Right renal pelvis (tissue), 4 donors: ENCODE results near the gene MYO19. TPM values are rescaled to one million over a fixed set of nuclear protein-coding genes. Genes with fewer than 3 reads are reported as not detected.

Experiments used
- DNase-seq, 4 donors: peaks; one replicate each; pipeline ENCODE4 v3.0.0-alpha.2; 2013; ENCODE audit warnings: low read depth in 4 of 4, low spot score in 3 of 4, missing footprints in 1 of 4
- polyA plus RNA-seq, 4 donors: library from polyadenylated mRNA; unstranded; fragments of 120-200 nt; gene quantifications; one replicate each; pipeline ENCODE4 v1.2.1, GENCODE V29; 2013; ENCODE audit not compliant: insufficient read length in 4 of 4

The MYO19 gene
- 10 to 100 TPM; 37.1 to 44.2 (median 41.1) TPM for polyA plus RNA-seq

DNA sequence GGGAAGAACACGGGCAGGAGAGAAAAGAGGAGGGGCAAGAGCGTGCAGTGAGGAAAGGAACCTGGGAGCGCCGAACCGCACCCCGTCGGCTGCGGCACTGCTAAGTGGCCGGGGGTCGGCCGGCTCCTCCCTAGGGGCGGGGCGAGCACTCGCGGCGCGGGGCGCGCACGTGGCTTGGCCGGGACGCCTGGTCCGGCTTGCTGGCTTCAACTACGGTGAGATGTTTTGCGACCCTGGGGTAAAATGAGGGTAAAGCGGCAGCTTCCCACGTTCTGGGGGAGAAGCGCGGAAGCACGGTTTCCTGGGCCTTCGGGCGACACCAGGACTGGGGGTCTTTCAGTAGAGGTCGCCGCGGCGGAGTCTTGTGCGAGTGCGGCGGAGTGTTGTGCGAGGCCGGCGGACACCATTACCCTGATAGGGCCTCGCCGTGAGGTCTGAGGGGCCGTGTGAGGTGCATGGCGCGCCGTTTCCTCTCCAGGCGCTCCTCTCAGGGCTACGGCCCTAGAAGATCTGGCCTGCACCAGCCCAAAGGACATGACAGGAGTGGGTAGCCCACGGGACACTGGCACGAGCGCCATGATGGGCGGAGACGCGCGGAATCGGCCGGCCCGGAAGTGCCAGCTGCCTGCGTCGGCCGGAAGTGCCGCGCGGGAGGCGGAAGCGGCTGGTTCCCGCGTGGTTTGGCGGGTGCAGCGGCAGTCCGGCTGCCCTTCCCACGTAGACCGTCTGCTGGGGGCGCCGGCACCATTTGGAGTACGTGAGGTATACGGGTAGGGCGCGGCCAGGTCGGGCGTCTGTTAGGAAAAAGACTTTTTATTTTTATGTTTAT lies at the start of gene MYO19, which contains the start of gene PIGW:
Gene MYO19 (minus strand): TSS at position 29 of the 829 bp plus-strand sequence. CDS start 2,330 bp downstream, outside the sequence.
Gene PIGW (plus strand): TSS at position 148 of the 829 bp plus-strand sequence. CDS start 2,115 bp downstream, outside the sequence.
- DNase-seq, result peak; percentile 65 to 83 (median 70)

DNA sequence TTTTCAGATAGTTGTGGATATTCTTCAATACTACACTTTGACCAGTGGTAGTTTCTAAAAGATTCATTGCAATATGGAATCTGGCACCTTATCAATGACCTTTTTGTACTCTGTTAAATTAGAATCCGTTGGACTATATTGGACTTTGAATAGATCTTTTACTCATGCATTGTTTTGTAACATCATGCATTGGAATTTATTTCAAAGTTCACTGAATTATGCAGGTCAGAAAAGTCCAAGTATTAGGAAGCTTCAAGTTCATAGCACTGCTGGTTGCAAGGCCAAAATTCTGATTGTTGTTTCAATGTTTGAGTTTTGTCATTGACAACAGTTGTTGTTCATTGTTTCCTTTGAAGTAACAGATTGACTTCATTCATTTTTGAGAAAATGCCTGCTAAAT lies 49.1 kb upstream of the MYO19 start:
- no peak for DNase-seq

GRCh38 chr17:36578671-36579070 lies 44.0 kb upstream of the MYO19 start:
- DNase-seq, result no peak

DNA sequence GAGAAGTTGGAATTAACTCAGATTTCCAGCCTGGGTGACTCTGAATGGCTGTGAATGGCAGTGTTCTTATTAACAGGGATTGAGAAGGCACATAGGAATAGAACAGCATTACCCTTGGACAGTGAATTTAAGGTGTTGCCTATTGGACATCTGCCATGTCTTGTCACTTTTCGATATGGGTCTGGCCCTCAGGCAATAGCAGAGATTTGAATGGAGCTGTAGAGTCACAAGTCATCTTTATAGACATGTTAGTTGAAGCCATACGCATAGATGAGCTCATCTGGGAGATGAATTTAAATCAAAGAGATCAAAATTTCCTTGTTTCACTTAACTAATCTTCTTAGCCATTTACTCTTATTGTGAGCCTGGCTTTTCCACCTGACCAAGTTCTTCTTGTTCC lies 42.1 kb upstream of the MYO19 start:
- DNase-seq, result no peak

- no peak for DNase-seq
Measured at GRCh38 chr17:36575028-36575427, 40.4 kb upstream of the MYO19 start.

DNA sequence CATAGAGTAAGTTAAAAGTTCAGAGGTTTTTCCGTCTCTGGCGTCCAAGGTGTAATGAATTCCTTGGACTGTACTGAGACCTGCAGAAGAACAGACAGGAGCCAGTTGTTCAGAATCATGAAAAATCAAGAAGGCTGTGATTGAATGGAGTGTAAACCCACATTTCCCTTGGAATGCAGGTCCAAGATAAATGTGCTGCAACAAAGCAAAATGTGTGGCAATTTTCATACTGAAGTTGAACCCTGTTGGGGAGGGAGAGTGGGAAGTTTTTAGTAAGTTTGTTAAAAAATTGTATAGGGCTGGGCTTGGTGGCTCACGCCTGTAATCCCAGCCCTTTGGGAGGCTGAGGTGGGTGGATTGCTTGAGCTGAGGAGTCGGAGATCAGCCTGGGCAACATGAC lies 31.4 kb upstream of the MYO19 start:
- no peak for DNase-seq

DNA sequence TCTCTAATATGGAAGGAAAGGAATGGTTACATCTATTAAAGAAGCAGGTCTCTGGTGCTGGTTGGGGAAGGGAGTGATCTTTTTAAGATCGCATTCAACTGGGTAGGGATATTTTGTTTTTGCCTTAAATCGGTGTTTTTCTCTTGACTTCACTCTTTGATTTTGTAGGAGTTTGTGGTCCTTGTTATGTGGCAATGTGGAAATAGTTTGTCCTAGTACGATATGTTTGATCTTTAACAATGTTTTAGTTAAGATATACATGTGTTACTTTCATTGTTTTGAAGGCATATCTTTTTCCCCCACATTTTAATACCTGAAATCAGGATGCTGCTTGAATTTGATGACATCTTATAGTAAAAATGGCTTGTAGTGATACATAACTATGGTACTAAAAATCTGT lies 18.8 kb upstream of the MYO19 start:
- DNase-seq, result no peak

GRCh38 chr17:36550491-36551417 lies 16.1 kb upstream of the MYO19 start:
- no peak for DNase-seq

DNA sequence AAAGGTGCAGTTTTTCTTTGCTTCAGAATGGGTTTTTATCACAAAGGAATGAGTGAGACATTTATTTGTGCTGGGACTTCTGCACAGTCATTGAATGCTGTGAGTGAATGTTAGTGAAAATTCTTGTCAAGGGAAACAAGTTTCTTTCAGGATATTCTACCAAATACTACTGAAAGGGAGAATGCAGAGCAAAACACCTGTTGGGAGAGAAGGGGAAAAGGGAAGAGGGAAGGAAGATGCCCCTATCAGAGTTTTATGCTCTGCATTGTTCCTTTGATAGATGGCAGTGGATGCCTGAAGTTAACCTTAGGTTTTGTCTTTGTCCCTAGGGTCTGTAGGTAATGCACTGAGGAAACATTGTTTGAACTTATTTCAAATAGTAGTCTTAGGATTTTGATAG lies 13.1 kb upstream of the MYO19 start:
- no peak for DNase-seq

DNA sequence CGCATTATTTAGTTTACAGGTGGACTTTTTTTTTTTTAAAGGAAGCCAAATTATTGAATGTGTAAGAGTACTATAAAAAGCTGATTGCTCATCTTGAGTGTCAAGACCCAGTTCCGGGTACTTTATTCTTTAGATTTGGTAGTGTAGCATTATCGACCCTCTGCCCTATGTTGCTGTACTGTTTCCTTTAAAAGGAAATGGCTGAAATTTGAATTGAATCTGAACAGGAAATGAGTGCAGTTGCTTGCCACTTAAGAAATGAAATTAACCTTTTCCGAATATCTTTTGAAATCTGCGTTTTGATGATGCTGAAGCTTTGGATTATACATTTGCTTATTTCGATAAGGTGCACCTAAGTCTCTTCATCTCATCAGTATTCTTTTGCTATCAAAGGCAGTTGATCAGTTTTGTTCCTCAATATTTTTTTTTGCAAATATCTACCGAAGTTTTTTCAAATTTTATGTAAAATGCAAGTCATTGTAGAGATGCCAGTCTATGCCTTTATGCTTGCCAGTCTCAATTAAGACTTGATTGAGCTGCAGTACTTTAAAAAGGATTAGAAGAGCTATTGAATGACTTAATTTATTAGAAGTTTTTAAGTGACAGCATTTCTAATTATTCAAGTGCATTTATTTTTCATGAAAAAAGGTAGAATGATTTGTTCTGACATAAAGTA lies 11.9 kb upstream of the MYO19 start:
- DNase-seq, result no peak

DNA sequence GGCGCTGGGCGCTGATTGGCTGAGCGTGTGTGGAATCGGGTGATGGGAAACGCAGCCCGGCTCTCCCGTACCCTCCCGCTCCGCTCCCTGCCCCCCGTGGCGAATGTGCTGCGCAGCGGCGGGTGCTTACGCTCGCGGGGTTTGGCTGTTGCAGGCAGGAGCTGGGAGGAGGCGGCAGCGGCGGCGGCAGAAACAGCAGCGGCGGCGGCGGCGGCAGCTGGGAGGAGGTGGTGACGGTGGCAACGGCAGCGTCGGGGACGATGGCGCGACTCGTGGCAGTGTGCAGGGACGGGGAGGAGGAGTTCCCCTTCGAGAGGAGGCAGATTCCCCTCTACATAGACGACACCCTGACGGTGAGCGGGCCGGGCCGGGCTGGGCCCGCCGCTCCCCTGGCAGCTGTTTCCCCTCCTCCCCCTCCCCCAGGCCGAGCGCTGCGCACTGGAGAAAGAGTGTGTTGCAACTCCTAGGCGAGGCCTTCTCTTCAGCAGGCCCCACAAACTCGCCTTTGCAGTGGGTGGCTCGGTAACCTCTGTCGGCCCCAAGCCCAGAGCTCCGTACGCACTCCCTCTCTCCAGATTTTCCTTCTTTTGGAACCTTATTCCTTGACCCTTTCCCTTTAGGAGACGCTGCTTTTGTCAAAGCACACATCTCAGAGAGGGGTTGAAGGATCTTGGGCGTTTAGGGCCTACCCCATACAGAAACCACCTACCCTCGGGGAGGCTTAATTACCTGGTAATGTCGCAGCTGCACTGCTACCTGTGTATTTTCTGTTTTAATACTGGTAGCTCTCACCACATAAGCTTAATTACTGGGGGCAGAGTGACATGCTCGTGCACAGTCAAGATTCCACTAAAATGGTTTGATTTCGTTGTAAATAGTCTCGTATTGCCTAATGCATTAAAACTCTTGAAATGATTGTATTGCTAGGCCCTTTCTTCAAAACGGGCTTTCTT lies 11.1 kb upstream of the MYO19 start:
- peak; percentile 90 to 95 (median 93) for DNase-seq

GRCh38 chr17:36545077-36545464 lies 10.4 kb upstream of the MYO19 start:
- DNase-seq, result no peak

DNA sequence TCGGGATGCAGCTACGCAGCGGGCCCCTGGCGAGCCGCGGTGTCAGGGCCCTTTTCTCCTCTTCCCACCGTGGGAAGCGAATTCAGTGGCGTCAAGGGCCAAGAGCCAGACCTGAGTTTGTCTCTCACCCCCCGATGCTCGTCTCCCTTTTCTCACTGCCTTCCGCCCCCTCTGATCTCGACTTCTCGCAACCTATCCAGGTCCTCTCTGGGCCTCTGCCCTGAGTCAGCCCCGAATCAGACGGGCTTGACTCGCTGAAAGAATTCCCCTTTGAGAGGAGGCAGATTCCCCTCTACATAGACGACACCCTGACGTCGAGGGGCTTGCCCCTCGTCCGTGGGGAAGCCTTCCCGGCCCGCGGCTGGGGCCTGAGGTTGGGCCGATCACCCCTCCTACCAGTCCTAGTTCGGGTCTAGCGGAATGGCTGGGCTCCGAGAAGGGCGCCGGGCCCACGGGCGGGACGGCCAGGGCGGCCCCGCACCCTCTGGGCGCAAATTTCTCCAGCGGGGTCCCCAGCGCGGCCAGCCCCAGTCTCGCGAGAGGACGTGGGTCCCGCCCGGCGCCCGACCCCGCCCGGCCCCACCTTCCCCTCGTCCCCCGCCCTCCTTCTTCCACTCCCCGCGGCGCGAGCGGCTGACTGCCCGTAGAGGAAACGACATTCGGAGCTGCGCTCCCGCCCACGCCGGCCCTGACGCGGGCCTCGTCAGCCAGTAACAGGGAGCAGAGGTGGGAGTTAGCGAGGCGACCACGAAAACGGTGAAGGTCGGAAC lies 9.8 kb upstream of the MYO19 start, which contains the start of gene GGNBP2:
Gene GGNBP2 (plus strand): TSS at position 613 of the 770 bp plus-strand sequence. CDS start 806 bp downstream, outside the sequence.
- peak; percentile 79 to 89 (median 88) for DNase-seq

- DNase-seq, result peak in 1 of 4 donors; percentile 10
Measured at GRCh38 chr17:36544044-36544306, 9.3 kb upstream of the MYO19 start.

- no peak for DNase-seq
Measured at GRCh38 chr17:36542755-36543154, 8.1 kb upstream of the MYO19 start.

- no peak for DNase-seq
Measured at GRCh38 chr17:36540696-36541095, 6.0 kb upstream of the MYO19 start.

DNA sequence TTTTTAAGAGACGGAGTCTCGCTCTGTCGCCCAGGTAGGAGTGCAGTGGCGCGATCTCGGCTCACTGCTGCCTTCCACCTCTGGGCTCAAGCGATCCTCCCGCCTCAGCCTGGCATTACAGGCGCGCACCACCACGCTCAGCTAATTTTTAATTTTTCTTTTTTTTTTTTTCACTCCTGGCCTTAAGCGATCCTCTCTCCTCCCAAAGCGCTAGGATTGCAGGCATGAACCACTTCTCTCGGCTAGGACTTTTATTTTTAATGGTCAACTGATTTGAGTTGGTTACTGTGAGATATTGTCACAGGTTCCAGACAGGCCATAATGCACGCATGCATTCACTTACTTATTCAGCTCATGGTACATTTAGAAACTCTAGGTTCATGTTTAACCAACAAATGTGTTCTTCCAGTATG lies 1.0 kb upstream of the MYO19 start:
- no peak for DNase-seq

DNA sequence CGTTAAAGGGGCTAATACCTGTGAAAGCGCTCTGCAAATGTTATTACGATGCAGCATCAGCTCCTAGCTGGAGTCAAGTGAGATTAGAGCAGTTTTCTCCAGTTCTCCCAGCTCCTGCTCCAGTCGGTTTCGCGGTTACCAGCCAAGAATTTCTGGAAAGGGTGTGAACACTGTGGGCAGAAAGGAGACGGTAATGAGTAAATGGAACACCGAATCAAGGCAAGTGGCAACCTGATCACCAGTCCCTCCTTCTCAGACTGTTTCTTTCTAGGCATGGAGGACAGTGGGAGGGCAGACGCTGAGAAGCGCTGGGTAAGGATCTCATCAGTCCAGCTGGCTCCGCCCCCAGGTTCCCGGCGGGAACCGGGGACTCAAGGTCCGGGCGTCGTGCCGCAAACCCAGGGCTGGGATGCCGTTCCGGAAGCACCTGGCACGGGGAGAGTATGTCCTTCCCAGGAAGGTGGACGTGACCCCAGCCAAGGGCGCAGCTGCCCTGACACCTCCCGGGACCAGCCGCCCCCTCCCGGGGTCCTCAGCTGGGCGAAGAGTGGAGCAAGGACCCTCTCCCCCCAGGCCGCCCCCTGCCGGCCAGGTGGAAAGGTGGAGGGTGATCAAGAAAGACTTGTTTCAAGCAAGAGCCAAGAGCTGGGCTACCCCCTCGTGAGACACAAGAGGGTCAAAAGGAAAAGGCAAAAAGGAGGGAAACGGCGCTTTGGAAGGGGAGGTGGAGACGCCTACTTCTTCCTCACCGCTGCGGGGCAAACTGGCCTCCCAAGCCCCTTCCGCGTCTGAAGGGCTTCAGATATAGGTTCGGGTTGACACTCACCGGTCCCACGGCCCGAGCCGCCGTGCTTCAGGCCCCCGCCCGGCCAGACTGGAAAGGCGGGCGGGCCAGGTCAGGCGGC lies 481 bp downstream of the MYO19 start:
- DNase-seq, result peak; percentile 12 to 42 (median 26)
